KMS-11 (cell line): ENCODE results near the gene OR2A2.

Experiments used
- H2AFZ ChIP-seq: fragments of 200-600 bp; sonication (generic); 2 replicates; pipeline ENCODE4 v1.6.1; 2016; ENCODE audit warnings: antibody characterized with exemption, mixed run types, low read depth
- H3K27ac ChIP-seq: fragments of 200-600 bp; sonication (generic); 2 replicates; pipeline ENCODE4 v1.6.1; 2016; ENCODE audit warnings: mild to moderate bottlenecking, mixed run types
- H3K27me3 ChIP-seq: fragments of 200-600 bp; sonication (generic); 2 replicates; pipeline ENCODE4 v1.6.1; 2017; ENCODE audit warnings: mild to moderate bottlenecking, low read depth, mixed run types, moderate library complexity; ENCODE audit not compliant: insufficient read depth
- H3K36me3 ChIP-seq: fragments of 200-600 bp; sonication (generic); 2 replicates; pipeline ENCODE4 v1.6.1; 2017; ENCODE audit warnings: mild to moderate bottlenecking, mixed run types; ENCODE audit not compliant: insufficient read depth
- H3K4me1 ChIP-seq: fragments of 200-600 bp; sonication (generic); 2 replicates; pipeline ENCODE4 v1.6.1; 2016; ENCODE audit warnings: mild to moderate bottlenecking, low read depth, mixed run types; ENCODE audit not compliant: poor library complexity, severe bottlenecking
- H3K4me2 ChIP-seq: fragments of 200-600 bp; sonication (generic); 2 replicates; pipeline ENCODE4 v1.7.0; 2016; ENCODE audit warnings: mild to moderate bottlenecking, mixed run types
- H3K4me3 ChIP-seq: fragments of 200-600 bp; sonication (generic); IDR thresholded peaks from 2 replicates; pipeline ENCODE4 v1.6.1; 2017; ENCODE audit warnings: low read depth, low read length, mixed read lengths; ENCODE audit not compliant: insufficient read depth
- H3K79me2 ChIP-seq: fragments of 200-600 bp; sonication (generic); 2 replicates; pipeline ENCODE4 v1.6.1; 2016; ENCODE audit warnings: low read depth, mixed run types; ENCODE audit not compliant: insufficient read depth
- H3K9ac ChIP-seq: fragments of 200-600 bp; sonication (generic); 2 replicates; pipeline ENCODE4 v1.6.1; 2016; ENCODE audit warnings: mild to moderate bottlenecking, mixed run types
- H4K20me1 ChIP-seq: fragments of 200-600 bp; sonication (generic); 2 replicates; pipeline ENCODE4 v1.6.1; 2016; ENCODE audit warnings: mild to moderate bottlenecking, mixed run types; ENCODE audit not compliant: insufficient read depth
- CTCF ChIP-seq: fragments of 200-600 bp; sonication (generic); conservative IDR thresholded peaks from 2 replicates; pipeline ENCODE4 v1.6.1; 2017; ENCODE audit warnings: low read depth, mild to moderate bottlenecking, antibody characterized with exemption, low read length, moderate library complexity, mixed read lengths

Gene OR2A2

GRCh38 chr7:144134116-144134515 lies 24.7 kb downstream of the OR2A2 start:
- H4K20me1 ChIP-seq = no peaks in the 10 kb centered on the region
- H3K4me2 ChIP-seq = no peak overlapping the region
- H3K27me3 ChIP-seq = no peaks in the 10 kb centered on the region
- H3K36me3 ChIP-seq = no peaks in the 10 kb centered on the region
- no peak overlapping the region for H3K4me3 ChIP-seq
- no peak overlapping the region for H3K27ac ChIP-seq
- H3K4me1 ChIP-seq = no peaks in the 10 kb centered on the region
- no peak for TF ChIP-seq CTCF
- no peaks in the 10 kb centered on the region for H3K79me2 ChIP-seq
- H2AFZ ChIP-seq = no peak overlapping the region
- H3K9ac ChIP-seq = no peak overlapping the region

DNA sequence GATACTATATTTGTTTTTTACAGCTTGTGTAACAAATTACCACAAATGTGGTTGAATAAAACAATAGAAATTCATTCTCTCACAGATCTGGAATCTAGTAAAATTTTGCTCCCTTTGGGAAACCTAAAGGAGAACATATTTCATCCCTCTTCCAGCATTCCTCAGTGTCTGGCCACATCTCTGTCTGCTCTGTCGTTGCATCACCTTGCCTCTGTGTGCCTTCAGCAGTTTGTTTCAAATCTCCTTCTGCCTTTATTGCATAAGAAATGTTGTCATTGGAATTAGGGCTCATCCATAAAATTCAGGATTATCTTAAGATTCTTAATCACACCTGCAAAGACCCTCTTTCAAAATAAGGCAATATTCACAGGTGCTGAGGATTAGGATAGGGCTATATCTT lies 28.1 kb downstream of the OR2A2 start:
- H3K4me3 ChIP-seq = no peak overlapping the region

GRCh38 chr7:144142187-144142586 lies 32.8 kb downstream of the OR2A2 start:
- H3K4me3 ChIP-seq = no peak overlapping the region
- TF ChIP-seq CTCF = no peak
- no peaks in the 10 kb centered on the region for H3K27me3 ChIP-seq
- H2AFZ ChIP-seq = no peak overlapping the region
- no peaks in the 10 kb centered on the region for H3K79me2 ChIP-seq
- no peak overlapping the region for H3K4me2 ChIP-seq
- H3K4me1 ChIP-seq = no peaks in the 10 kb centered on the region
- H3K27ac ChIP-seq = no peak overlapping the region
- no peak overlapping the region for H3K9ac ChIP-seq
- H3K36me3 ChIP-seq = no peaks in the 10 kb centered on the region
- H4K20me1 ChIP-seq = no peaks in the 10 kb centered on the region

More for the DNA sequence above, 28.1 kb downstream of the OR2A2 start:
- no peak overlapping the region for H3K9ac ChIP-seq
- no peak overlapping the region for H2AFZ ChIP-seq
- no peaks in the 10 kb centered on the region for H4K20me1 ChIP-seq
- H3K4me1 ChIP-seq = no peaks in the 10 kb centered on the region
- no peak overlapping the region for H3K27ac ChIP-seq
- H3K36me3 ChIP-seq = no peaks in the 10 kb centered on the region
- no peaks in the 10 kb centered on the region for H3K79me2 ChIP-seq
- no peak overlapping the region for H3K4me2 ChIP-seq
- TF ChIP-seq CTCF = no peak
- no peaks in the 10 kb centered on the region for H3K27me3 ChIP-seq

DNA sequence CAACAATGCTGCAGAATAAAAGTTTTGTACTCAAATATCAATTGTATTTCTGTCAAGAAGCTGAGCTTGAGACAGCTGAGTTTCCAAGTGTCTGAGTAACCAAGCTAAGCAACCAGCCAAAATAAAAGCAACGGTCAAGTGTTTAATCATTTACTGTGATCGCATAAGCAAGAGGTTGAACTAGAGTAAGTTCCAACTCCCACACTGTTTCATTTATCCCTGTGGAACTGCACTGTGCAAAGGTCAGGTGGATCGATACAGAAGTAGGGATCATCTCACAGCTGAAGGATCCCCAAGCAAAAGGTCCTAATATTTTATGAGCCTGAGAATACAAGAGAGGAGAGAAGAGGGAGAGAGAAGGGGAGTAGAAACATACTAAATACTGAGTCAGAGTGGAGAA lies 35.0 kb downstream of the OR2A2 start:
- Histone ChIP-seq H3K27ac (no peak overlapping the region), H3K79me2 (no peaks in the 10 kb centered on the region), H3K4me1 (no peaks in the 10 kb centered on the region), H3K4me3 (no peak overlapping the region), H2AFZ (no peak overlapping the region), H3K27me3 (no peaks in the 10 kb centered on the region), H4K20me1 (no peaks in the 10 kb centered on the region), H3K9ac (no peak overlapping the region), H3K36me3 (no peaks in the 10 kb centered on the region), H3K4me2 (no peak overlapping the region)
- TF ChIP-seq CTCF = no peak
